ENCODE data around the gene TIMP2.

TIMP2 gene

GRCh38 chr17:78840530-78840779 is 84.7 kb downstream of the TIMP2 start:
- no peaks in the 10 kb centered on the region for H3K9me3 Mint-ChIP-seq
- peaks cover 53% of the 10 kb centered on the region for H3K36me3 Mint-ChIP-seq
- ATAC-seq (no peak), DNase-seq (ENCODE audit: low spot score in 2 of 2) (no peak)
- H3K4me3 Mint-ChIP-seq: peak overlapping the region; percentile 82
- peak overlapping the region; percentile 91 for H3K27ac Mint-ChIP-seq
- H3K4me1 Mint-ChIP-seq: peaks cover 55% of the 10 kb centered on the region

- peak; percentile 42 to 60 for DNase-seq (ENCODE audit: low spot score in 2 of 2)
- peaks cover 55% of the 10 kb centered on the region for H3K4me1 Mint-ChIP-seq
- H3K4me3 Mint-ChIP-seq: peak overlapping the region; percentile 82
- peak; percentile 50 for ATAC-seq
- peak overlapping the region; percentile 91 for H3K27ac Mint-ChIP-seq
- H3K36me3 Mint-ChIP-seq: peaks cover 58% of the 10 kb centered on the region
- no peaks in the 10 kb centered on the region for H3K9me3 Mint-ChIP-seq
Measured at GRCh38 chr17:78839762-78840529, 85.2 kb downstream of the TIMP2 start.

- Mint-ChIP-seq H3K4me3 (peak overlapping the region; percentile 82), H3K36me3 (peaks cover 65% of the 10 kb centered on the region), H3K9me3 (no peaks in the 10 kb centered on the region), H3K4me1 (peaks cover 50% of the 10 kb centered on the region), H3K27ac (peak overlapping the region; percentile 91)
- ATAC-seq (no peak), DNase-seq (ENCODE audit: low spot score in 2 of 2) (no peak)
Measured at GRCh38 chr17:78839235-78839761, 85.9 kb downstream of the TIMP2 start.

GRCh38 chr17:78838574-78839005 is 86.6 kb downstream of the TIMP2 start:
- Mint-ChIP-seq H3K36me3 (peaks cover 72% of the 10 kb centered on the region), H3K4me3 (peak overlapping the region; percentile 82), H3K9me3 (no peaks in the 10 kb centered on the region), H3K27ac (peak overlapping the region; percentile 91), H3K4me1 (peaks cover 45% of the 10 kb centered on the region)
- DNase-seq (ENCODE audit: low spot score in 2 of 2) (no peak), ATAC-seq (no peak)

GRCh38 chr17:78836420-78837021 is 88.7 kb downstream of the TIMP2 start:
- peaks cover 92% of the 10 kb centered on the region for H3K36me3 Mint-ChIP-seq
- DNase-seq (ENCODE audit: low spot score in 2 of 2) (no peak), ATAC-seq (no peak)
- H3K27ac Mint-ChIP-seq: peak overlapping the region; percentile 41
- H3K4me3 Mint-ChIP-seq: no peak overlapping the region
- H3K4me1 Mint-ChIP-seq: peaks cover 49% of the 10 kb centered on the region
- H3K9me3 Mint-ChIP-seq: no peaks in the 10 kb centered on the region

GRCh38 chr17:78834571-78834970 is 90.6 kb downstream of the TIMP2 start:
- peaks cover 55% of the 10 kb centered on the region for H3K4me1 Mint-ChIP-seq
- DNase-seq (ENCODE audit: low spot score in 2 of 2) (no peak), ATAC-seq (no peak)
- no peak overlapping the region for H3K4me3 Mint-ChIP-seq
- peaks cover 100% of the 10 kb centered on the region for H3K36me3 Mint-ChIP-seq
- no peaks in the 10 kb centered on the region for H3K9me3 Mint-ChIP-seq
- no peak overlapping the region for H3K27ac Mint-ChIP-seq

- Mint-ChIP-seq H3K27ac (no peak overlapping the region), H3K36me3 (peaks cover 100% of the 10 kb centered on the region), H3K9me3 (no peaks in the 10 kb centered on the region), H3K4me3 (no peak overlapping the region), H3K4me1 (peaks cover 40% of the 10 kb centered on the region)
- ATAC-seq: no peak
- no peak for DNase-seq (ENCODE audit: low spot score in 2 of 2)
Measured at GRCh38 chr17:78832541-78832810, 92.7 kb downstream of the TIMP2 start.

GRCh38 chr17:78831688-78832540 is 93.3 kb downstream of the TIMP2 start:
- no peak for DNase-seq (ENCODE audit: low spot score in 2 of 2)
- Mint-ChIP-seq H3K36me3 (peaks cover 100% of the 10 kb centered on the region), H3K4me1 (peaks cover 36% of the 10 kb centered on the region)

GRCh38 chr17:78829477-78829876 is 95.7 kb downstream of the TIMP2 start:
- H3K36me3 Mint-ChIP-seq: peaks cover 100% of the 10 kb centered on the region
- H3K4me1 Mint-ChIP-seq: peaks cover 29% of the 10 kb centered on the region
- DNase-seq (ENCODE audit: low spot score in 2 of 2): no peak

More at GRCh38 chr17:78831688-78832540, 93.3 kb downstream of the TIMP2 start:
- Mint-ChIP-seq H3K9me3 (no peaks in the 10 kb centered on the region), H3K27ac (no peak overlapping the region), H3K4me3 (no peak overlapping the region)
- ATAC-seq: no peak

GRCh38 chr17:78828470-78829185 is 96.6 kb downstream of the TIMP2 start:
- DNase-seq (ENCODE audit: low spot score in 2 of 2) (no peak), ATAC-seq (peak; percentile 62)
- Mint-ChIP-seq H3K4me1 (peaks cover 36% of the 10 kb centered on the region), H3K27ac (peak overlapping the region; percentile 8), H3K4me3 (no peak overlapping the region), H3K9me3 (no peaks in the 10 kb centered on the region), H3K36me3 (peaks cover 100% of the 10 kb centered on the region)

More at GRCh38 chr17:78829477-78829876, 95.7 kb downstream of the TIMP2 start:
- Mint-ChIP-seq H3K4me3 (no peak overlapping the region), H3K9me3 (no peaks in the 10 kb centered on the region), H3K27ac (no peak overlapping the region)
- ATAC-seq: no peak

- H3K36me3 Mint-ChIP-seq: peaks cover 100% of the 10 kb centered on the region
- H3K4me1 Mint-ChIP-seq: peaks cover 42% of the 10 kb centered on the region
- no peak overlapping the region for H3K27ac Mint-ChIP-seq
- DNase-seq (ENCODE audit: low spot score in 2 of 2): no peak
- no peaks in the 10 kb centered on the region for H3K9me3 Mint-ChIP-seq
- H3K4me3 Mint-ChIP-seq: no peak overlapping the region
- ATAC-seq: no peak
Measured at GRCh38 chr17:78826836-78827509, 98.2 kb downstream of the TIMP2 start.

- ATAC-seq (no peak), DNase-seq (ENCODE audit: low spot score in 2 of 2) (no peak)
- Mint-ChIP-seq H3K27ac (peak overlapping the region; percentile 78), H3K4me3 (no peak overlapping the region), H3K4me1 (peaks cover 42% of the 10 kb centered on the region), H3K9me3 (no peaks in the 10 kb centered on the region), H3K36me3 (peaks cover 100% of the 10 kb centered on the region)
Measured at GRCh38 chr17:78826421-78826820, 98.8 kb downstream of the TIMP2 start.

- ATAC-seq (no peak), DNase-seq (ENCODE audit: low spot score in 2 of 2) (no peak)
- Mint-ChIP-seq H3K9me3 (no peaks in the 10 kb centered on the region), H3K27ac (peak overlapping the region; percentile 78), H3K36me3 (peaks cover 100% of the 10 kb centered on the region), H3K4me1 (peaks cover 41% of the 10 kb centered on the region), H3K4me3 (no peak overlapping the region)
Measured at GRCh38 chr17:78825696-78826095, 99.5 kb downstream of the TIMP2 start.

GRCh38 chr17:78824240-78824639 is 100.9 kb downstream of the TIMP2 start:
- H3K36me3 Mint-ChIP-seq: peaks cover 100% of the 10 kb centered on the region
- H3K4me3 Mint-ChIP-seq: no peak overlapping the region
- no peak for DNase-seq (ENCODE audit: low spot score in 2 of 2)
- no peaks in the 10 kb centered on the region for H3K9me3 Mint-ChIP-seq
- H3K27ac Mint-ChIP-seq: peak overlapping the region; percentile 87
- ATAC-seq: no peak
- peaks cover 45% of the 10 kb centered on the region for H3K4me1 Mint-ChIP-seq
